HEK293 (cell line): ENCODE data around the gene PLSCR5.

ENCODE experiments used
- CTCF ChIA-PET: fragments of 350-600 bp; formaldehyde crosslinking; extraction: SDS; loops from one replicate; lab custom pipeline; 2021; ENCODE audit warnings: antibody characterized with exemption; lab: Yijun Ruan, JAX
- POLR2A ChIA-PET: fragments of 300-600 bp; formaldehyde crosslinking; extraction: SDS; loops from one replicate; lab custom pipeline; 2020; ENCODE audit warnings: antibody characterized with exemption, inconsistent platforms; lab: Yijun Ruan, JAX
- H3K27ac ChIP-seq: fragments of 200-500 bp; sonication (Bioruptor generic); 2 replicates; pipeline ENCODE4 v1.5.1; 2014; ENCODE audit warnings: low read depth, low read length, control low read depth, inconsistent platforms; ENCODE audit errors: extremely low read depth
- H3K36me3 ChIP-seq, 2 experiments: fragments of 200-500 bp in 1 of 2; sonication (Bioruptor generic) in 1 of 2; 1 replicate in 1 of 2; 2 replicates in 1 of 2; pipeline ENCODE4 v1.5.1; 2014 to 2017; ENCODE audit warnings: inconsistent platforms in 2 of 2, low read length in 2 of 2; ENCODE audit not compliant: control insufficient read depth in 2 of 2, insufficient read depth in 1 of 2
- H3K4me1 ChIP-seq: fragments of 200-500 bp; sonication (Bioruptor generic); 2 replicates; pipeline ENCODE4 v1.5.1; 2014; ENCODE audit warnings: mild to moderate bottlenecking, low read length, inconsistent platforms; ENCODE audit not compliant: control insufficient read depth, insufficient read depth
- H3K4me3 ChIP-seq: 2 replicates; pipeline ENCODE4 v1.5.1; 2011; ENCODE audit warnings: low read depth, mild to moderate bottlenecking, control low read depth, low read length, moderate library complexity
- H3K9me3 ChIP-seq: fragments of 200-500 bp; sonication (Bioruptor generic); 2 replicates; pipeline ENCODE4 v1.5.1; 2014; ENCODE audit warnings: low read depth, low read length, inconsistent platforms; ENCODE audit not compliant: control insufficient read depth, insufficient read depth
- FEZF1 ChIP-seq: fragments of 450-650 bp; formaldehyde crosslinking; IDR thresholded peaks from 2 replicates; pipeline ENCODE4 v1.5.1; 2016; ENCODE audit warnings: missing biosample characterization, missing genetic modification characterization
- IKZF3 ChIP-seq: fragments of 450-650 bp; IDR thresholded peaks from 2 replicates; pipeline ENCODE4 v1.5.0; 2018; ENCODE audit warnings: missing biosample characterization, mild to moderate bottlenecking, missing genetic modification characterization, moderate library complexity
- PATZ1 ChIP-seq: fragments of 450-650 bp; formaldehyde crosslinking; IDR thresholded peaks from 2 replicates; pipeline ENCODE4 v1.5.1; 2016; ENCODE audit warnings: missing biosample characterization, missing genetic modification characterization
- SALL2 ChIP-seq: fragments of 450-650 bp; formaldehyde crosslinking; IDR thresholded peaks from 2 replicates; pipeline ENCODE4 v1.5.0; 2017; ENCODE audit warnings: missing biosample characterization, mild to moderate bottlenecking, missing genetic modification characterization, borderline replicate concordance
- ZBTB1 ChIP-seq: fragments of 450-650 bp; formaldehyde crosslinking; IDR thresholded peaks from 2 replicates; pipeline ENCODE4 v1.5.1; 2016; ENCODE audit warnings: missing biosample characterization, missing genetic modification characterization
- ZBTB17 ChIP-seq: fragments of 450-650 bp; formaldehyde crosslinking; IDR thresholded peaks from 2 replicates; pipeline ENCODE4 v1.5.1; 2016; ENCODE audit warnings: missing biosample characterization, missing genetic modification characterization
- ZBTB20 ChIP-seq: fragments of 450-650 bp; formaldehyde crosslinking; IDR thresholded peaks from 2 replicates; pipeline ENCODE4 v1.5.1; 2016; ENCODE audit warnings: missing biosample characterization, missing genetic modification characterization
- ZFP37 ChIP-seq: fragments of 450-650 bp; formaldehyde crosslinking; IDR thresholded peaks from 2 replicates; pipeline ENCODE4 v1.5.1; 2016; ENCODE audit warnings: missing biosample characterization, missing genetic modification characterization
- ZNF121 ChIP-seq: fragments of 450-650 bp; formaldehyde crosslinking; IDR thresholded peaks from 2 replicates; pipeline ENCODE4 v1.5.1; 2016; ENCODE audit warnings: missing biosample characterization, missing genetic modification characterization
- ZNF132 ChIP-seq: fragments of 450-650 bp; formaldehyde crosslinking; IDR thresholded peaks from 2 replicates; pipeline ENCODE4 v1.5.1; 2017; ENCODE audit warnings: missing biosample characterization, missing genetic modification characterization, borderline replicate concordance
- ZNF140 ChIP-seq: fragments of 450-650 bp; formaldehyde crosslinking; IDR thresholded peaks from 2 replicates; pipeline ENCODE4 v1.5.1; 2016; ENCODE audit warnings: missing biosample characterization, missing genetic modification characterization
- ZNF501 ChIP-seq: fragments of 450-650 bp; formaldehyde crosslinking; IDR thresholded peaks from 2 replicates; pipeline ENCODE4 v1.5.1; 2016; ENCODE audit warnings: missing biosample characterization, missing genetic modification characterization
- ZNF544 ChIP-seq: fragments of 450-650 bp; formaldehyde crosslinking; IDR thresholded peaks from 2 replicates; pipeline ENCODE4 v1.5.0; 2017; ENCODE audit warnings: missing biosample characterization, missing genetic modification characterization
- ZNF560 ChIP-seq: fragments of 450-650 bp; formaldehyde crosslinking; IDR thresholded peaks from 2 replicates; pipeline ENCODE4 v1.5.1; 2017; ENCODE audit warnings: missing biosample characterization, missing genetic modification characterization, borderline replicate concordance
- ZSCAN16 ChIP-seq: fragments of 450-650 bp; formaldehyde crosslinking; IDR thresholded peaks from 2 replicates; pipeline ENCODE4 v1.5.1; 2016; ENCODE audit warnings: missing biosample characterization, missing genetic modification characterization
- ZSCAN23 ChIP-seq: fragments of 450-650 bp; formaldehyde crosslinking; IDR thresholded peaks from 2 replicates; pipeline ENCODE4 v1.5.1; 2016; ENCODE audit warnings: missing biosample characterization, missing genetic modification characterization
- TF ChIP-seq, protein P1 (sequence below): fragments of 450-650 bp; formaldehyde crosslinking; IDR thresholded peaks from 2 replicates; pipeline ENCODE4 v1.5.1; 2017; ENCODE audit warnings: missing biosample characterization, mild to moderate bottlenecking, missing genetic modification characterization, moderate library complexity
- TF ChIP-seq, protein P2 (sequence below): fragments of 450-650 bp; formaldehyde crosslinking; IDR thresholded peaks from 2 replicates; pipeline ENCODE4 v1.5.1; 2017; ENCODE audit warnings: missing biosample characterization, missing genetic modification characterization
- TF ChIP-seq, protein P3 (sequence below): fragments of 450-650 bp; formaldehyde crosslinking; IDR thresholded peaks from 2 replicates; pipeline ENCODE4 v1.5.1; 2016; ENCODE audit warnings: missing biosample characterization, missing genetic modification characterization

The PLSCR5 gene

GRCh38 chr3:146628671-146629070, 23.5 kb upstream of the PLSCR5 start:
- H3K36me3 ChIP-seq = no peaks in the 10 kb centered on the region
- ChIA-PET CTCF (interaction anchor here (0.6 to 1.5 kb wide), 3 partner anchors 10 to 1570 kb away, joined by 3 to 7 read pairs (median 6); no protein-coding TSS in a partner anchor), POLR2A (no interaction called here)
- no peak overlapping the region for H3K27ac ChIP-seq
- 0 out of 2 replicates have a peak, but pooled peaks cover 5% of the 10 kb centered on the region for H3K4me1 ChIP-seq
- no peak for TF ChIP-seq ZBTB1 (tag by site-specific recombination)
- TF ChIP-seq ZBTB20 (tag by site-specific recombination) = no peak
- no peak for TF ChIP-seq ZNF121
- TF ChIP-seq ZSCAN23 = no peak
- no peak for TF ChIP-seq IKZF3 (tag by site-specific recombination)
- TF ChIP-seq ZNF132 (tag by site-specific recombination) = no peak
- no peak for TF ChIP-seq SALL2 (tag by site-specific recombination)
- no peak for TF ChIP-seq FEZF1
- TF ChIP-seq ZNF501 = no peak
- TF ChIP-seq, protein P1, sequence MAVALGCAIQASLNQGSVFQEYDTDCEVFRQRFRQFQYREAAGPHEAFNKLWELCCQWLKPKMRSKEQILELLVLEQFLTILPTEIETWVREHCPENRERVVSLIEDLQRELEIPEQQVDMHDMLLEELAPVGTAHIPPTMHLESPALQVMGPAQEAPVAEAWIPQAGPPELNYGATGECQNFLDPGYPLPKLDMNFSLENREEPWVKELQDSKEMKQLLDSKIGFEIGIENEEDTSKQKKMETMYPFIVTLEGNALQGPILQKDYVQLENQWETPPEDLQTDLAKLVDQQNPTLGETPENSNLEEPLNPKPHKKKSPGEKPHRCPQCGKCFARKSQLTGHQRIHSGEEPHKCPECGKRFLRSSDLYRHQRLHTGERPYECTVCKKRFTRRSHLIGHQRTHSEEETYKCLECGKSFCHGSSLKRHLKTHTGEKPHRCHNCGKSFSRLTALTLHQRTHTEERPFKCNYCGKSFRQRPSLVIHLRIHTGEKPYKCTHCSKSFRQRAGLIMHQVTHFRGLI = no peak
- no peak for TF ChIP-seq ZNF560 (tag by site-specific recombination)
- TF ChIP-seq ZFP37 (tag by site-specific recombination) = no peak
- TF ChIP-seq, protein P2, sequence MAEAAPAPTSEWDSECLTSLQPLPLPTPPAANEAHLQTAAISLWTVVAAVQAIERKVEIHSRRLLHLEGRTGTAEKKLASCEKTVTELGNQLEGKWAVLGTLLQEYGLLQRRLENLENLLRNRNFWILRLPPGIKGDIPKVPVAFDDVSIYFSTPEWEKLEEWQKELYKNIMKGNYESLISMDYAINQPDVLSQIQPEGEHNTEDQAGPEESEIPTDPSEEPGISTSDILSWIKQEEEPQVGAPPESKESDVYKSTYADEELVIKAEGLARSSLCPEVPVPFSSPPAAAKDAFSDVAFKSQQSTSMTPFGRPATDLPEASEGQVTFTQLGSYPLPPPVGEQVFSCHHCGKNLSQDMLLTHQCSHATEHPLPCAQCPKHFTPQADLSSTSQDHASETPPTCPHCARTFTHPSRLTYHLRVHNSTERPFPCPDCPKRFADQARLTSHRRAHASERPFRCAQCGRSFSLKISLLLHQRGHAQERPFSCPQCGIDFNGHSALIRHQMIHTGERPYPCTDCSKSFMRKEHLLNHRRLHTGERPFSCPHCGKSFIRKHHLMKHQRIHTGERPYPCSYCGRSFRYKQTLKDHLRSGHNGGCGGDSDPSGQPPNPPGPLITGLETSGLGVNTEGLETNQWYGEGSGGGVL (tag by site-specific recombination) = no peak
- TF ChIP-seq, protein P3, sequence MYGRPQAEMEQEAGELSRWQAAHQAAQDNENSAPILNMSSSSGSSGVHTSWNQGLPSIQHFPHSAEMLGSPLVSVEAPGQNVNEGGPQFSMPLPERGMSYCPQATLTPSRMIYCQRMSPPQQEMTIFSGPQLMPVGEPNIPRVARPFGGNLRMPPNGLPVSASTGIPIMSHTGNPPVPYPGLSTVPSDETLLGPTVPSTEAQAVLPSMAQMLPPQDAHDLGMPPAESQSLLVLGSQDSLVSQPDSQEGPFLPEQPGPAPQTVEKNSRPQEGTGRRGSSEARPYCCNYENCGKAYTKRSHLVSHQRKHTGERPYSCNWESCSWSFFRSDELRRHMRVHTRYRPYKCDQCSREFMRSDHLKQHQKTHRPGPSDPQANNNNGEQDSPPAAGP (tag by site-specific recombination) = no peak
- no peak for TF ChIP-seq ZSCAN16 (tag by site-specific recombination)
- TF ChIP-seq PATZ1 (tag by site-specific recombination) = no peak
- TF ChIP-seq ZBTB17 (tag by site-specific recombination) = no peak
- TF ChIP-seq ZNF140 (tag by site-specific recombination) = no peak
- TF ChIP-seq ZNF544 = no peak
- H3K9me3 ChIP-seq = no peaks in the 10 kb centered on the region
- no peak overlapping the region for H3K4me3 ChIP-seq

DNA sequence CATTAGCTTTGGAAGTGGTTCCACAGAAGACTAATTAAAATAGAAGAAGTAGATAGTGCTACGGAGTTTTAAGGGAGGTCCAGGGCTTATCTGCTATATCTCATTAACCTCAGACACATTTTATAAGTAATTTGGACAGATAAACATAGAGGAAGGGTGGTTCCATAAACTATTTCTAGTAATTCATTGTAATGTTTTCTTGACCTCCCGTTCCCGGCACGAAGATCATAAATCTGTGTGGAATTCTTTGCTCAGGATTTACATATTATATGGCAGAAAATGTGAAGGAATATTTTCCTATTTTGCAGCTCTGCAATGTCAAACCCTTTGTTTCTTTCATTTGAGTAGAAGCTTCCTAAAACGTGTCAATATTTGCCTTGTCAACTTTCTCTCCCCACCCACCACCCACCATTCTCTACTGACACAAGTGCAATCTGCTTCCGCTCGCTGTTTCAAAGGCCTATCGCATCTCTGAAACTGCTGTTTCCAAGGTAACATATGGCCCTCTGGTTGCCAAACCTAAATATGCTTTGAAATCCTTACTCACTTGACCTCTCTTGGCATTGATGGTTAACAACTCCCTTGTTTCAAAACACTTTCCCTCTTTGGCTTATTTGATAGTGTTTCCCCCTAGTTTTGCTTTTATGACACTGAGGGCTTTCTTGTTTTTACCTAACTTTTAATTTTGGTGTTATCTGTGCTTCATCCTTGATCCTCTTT, 21.4 kb upstream of the PLSCR5 start:
- TF ChIP-seq ZNF560 (tag by site-specific recombination) = no peak
- Histone ChIP-seq H3K9me3 (no peaks in the 10 kb centered on the region), H3K36me3 (no peaks in the 10 kb centered on the region), H3K4me1 (0 out of 2 replicates have a peak, but pooled peaks cover 5% of the 10 kb centered on the region), H3K27ac (no peak overlapping the region), H3K4me3 (no peak overlapping the region)
- CTCF ChIA-PET = interaction anchor here (0.6 kb wide), 1 partner anchor 11 kb away, joined by 6 read pairs; no protein-coding TSS in a partner anchor
- POLR2A ChIA-PET = no interaction called here
